ENCODE measurements around the gene FAP. TPM values are rescaled to one million over a fixed set of nuclear protein-coding genes. Genes with fewer than 3 reads are reported as not detected.

FAP gene
- total and polyA plus RNA-seq, 2 experiments from 2014 or later: 38.1 to 67.8 TPM

- H3K27ac ChIP-seq: peak overlapping the region; percentile 87
- 46% methylated on average over 5 of the region's 5 CpGs for WGBS (ENCODE audit: low lambda C conversion rate, missing lambda C conversion rate)
- H3K4me2 ChIP-seq: peak overlapping the region; percentile 66
Measured at GRCh38 chr2:162242586-162243280, 512 bp downstream of the FAP start.

GRCh38 chr2:162241571-162241970 is 1.7 kb downstream of the FAP start:
- Histone ChIP-seq H2AFZ (no peak overlapping the region), H3K27ac (peak overlapping the region; percentile 87), H3K36me3 (replicated peaks; ENCODE audit: insufficient read depth, low read depth) (no peaks in the 10 kb centered on the region), H3K4me1 (ENCODE audit: insufficient read depth) (peaks cover 16% of the 10 kb centered on the region), H3K9me3 (ENCODE audit: low read depth) (no peaks in the 10 kb centered on the region), H3K9me2 (replicated peaks; ENCODE audit: insufficient read depth) (no peaks in the 10 kb centered on the region), H3K4me3 (peak overlapping the region; percentile 21), H3K4me2 (peak overlapping the region; percentile 66), H3K79me2 (peaks cover 2% of the 10 kb centered on the region), H3K27me3 (no peaks in the 10 kb centered on the region), H4K20me1 (ENCODE audit: insufficient read depth, poor library complexity, severe bottlenecking) (no peaks in the 10 kb centered on the region)
- DNase-seq (ENCODE audit: low spot score): no peak
- whole genome bisulfite sequencing (ENCODE audit: low lambda C conversion rate, missing lambda C conversion rate): 100% methylated on average over 1 of the region's 1 CpG
- TF ChIP-seq, protein P1, sequence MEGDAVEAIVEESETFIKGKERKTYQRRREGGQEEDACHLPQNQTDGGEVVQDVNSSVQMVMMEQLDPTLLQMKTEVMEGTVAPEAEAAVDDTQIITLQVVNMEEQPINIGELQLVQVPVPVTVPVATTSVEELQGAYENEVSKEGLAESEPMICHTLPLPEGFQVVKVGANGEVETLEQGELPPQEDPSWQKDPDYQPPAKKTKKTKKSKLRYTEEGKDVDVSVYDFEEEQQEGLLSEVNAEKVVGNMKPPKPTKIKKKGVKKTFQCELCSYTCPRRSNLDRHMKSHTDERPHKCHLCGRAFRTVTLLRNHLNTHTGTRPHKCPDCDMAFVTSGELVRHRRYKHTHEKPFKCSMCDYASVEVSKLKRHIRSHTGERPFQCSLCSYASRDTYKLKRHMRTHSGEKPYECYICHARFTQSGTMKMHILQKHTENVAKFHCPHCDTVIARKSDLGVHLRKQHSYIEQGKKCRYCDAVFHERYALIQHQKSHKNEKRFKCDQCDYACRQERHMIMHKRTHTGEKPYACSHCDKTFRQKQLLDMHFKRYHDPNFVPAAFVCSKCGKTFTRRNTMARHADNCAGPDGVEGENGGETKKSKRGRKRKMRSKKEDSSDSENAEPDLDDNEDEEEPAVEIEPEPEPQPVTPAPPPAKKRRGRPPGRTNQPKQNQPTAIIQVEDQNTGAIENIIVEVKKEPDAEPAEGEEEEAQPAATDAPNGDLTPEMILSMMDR (IDR thresholded peaks at IDR 0.05; ENCODE audit: poor library complexity): no peak
- TF ChIP-seq EZH2 (IDR thresholded peaks at IDR 0.05; ENCODE audit: borderline replicate concordance) (no peak), EZH2phosphoT487 (IDR thresholded peaks at IDR 0.05; ENCODE audit: low read depth, severe bottlenecking, unreplicated experiment) (no peak)

More at GRCh38 chr2:162242586-162243280, 512 bp downstream of the FAP start:
- Histone ChIP-seq H2AFZ (no peak overlapping the region), H3K4me1 (ENCODE audit: insufficient read depth) (peaks cover 16% of the 10 kb centered on the region), H3K79me2 (peaks cover 2% of the 10 kb centered on the region), H3K9me2 (replicated peaks; ENCODE audit: insufficient read depth) (no peaks in the 10 kb centered on the region), H3K4me3 (peak overlapping the region; percentile 21), H3K36me3 (replicated peaks; ENCODE audit: insufficient read depth, low read depth) (no peaks in the 10 kb centered on the region), H3K9me3 (ENCODE audit: low read depth) (no peaks in the 10 kb centered on the region), H4K20me1 (ENCODE audit: insufficient read depth, poor library complexity, severe bottlenecking) (no peaks in the 10 kb centered on the region), H3K27me3 (no peaks in the 10 kb centered on the region)
- peak; percentile 8 for DNase-seq (ENCODE audit: low spot score)
- TF ChIP-seq EZH2 (IDR thresholded peaks at IDR 0.05; ENCODE audit: borderline replicate concordance) (no peak), EZH2phosphoT487 (IDR thresholded peaks at IDR 0.05; ENCODE audit: low read depth, severe bottlenecking, unreplicated experiment) (no peak)
- TF ChIP-seq, protein P1 (IDR thresholded peaks at IDR 0.05; ENCODE audit: poor library complexity): no peak

GRCh38 chr2:162234620-162235462 is 8.4 kb downstream of the FAP start:
- H4K20me1 ChIP-seq (ENCODE audit: insufficient read depth, poor library complexity, severe bottlenecking): no peaks in the 10 kb centered on the region
- H3K27me3 ChIP-seq: no peaks in the 10 kb centered on the region
- DNase-seq (ENCODE audit: low spot score): no peak
- H3K4me3 ChIP-seq: no peak overlapping the region
- no peak overlapping the region for H3K27ac ChIP-seq
- TF ChIP-seq EZH2 (IDR thresholded peaks at IDR 0.05; ENCODE audit: borderline replicate concordance) (no peak), EZH2phosphoT487 (IDR thresholded peaks at IDR 0.05; ENCODE audit: low read depth, severe bottlenecking, unreplicated experiment) (no peak)
- TF ChIP-seq, protein P1 (IDR thresholded peaks at IDR 0.05; ENCODE audit: poor library complexity): no peak
- WGBS (ENCODE audit: low lambda C conversion rate, missing lambda C conversion rate): 97% methylated on average over 23 of the region's 38 CpGs
- no peaks in the 10 kb centered on the region for H3K36me3 ChIP-seq (replicated peaks; ENCODE audit: insufficient read depth, low read depth)
- no peak overlapping the region for H3K4me2 ChIP-seq
- H3K9me2 ChIP-seq (replicated peaks; ENCODE audit: insufficient read depth): no peaks in the 10 kb centered on the region
- H3K9me3 ChIP-seq (ENCODE audit: low read depth): no peaks in the 10 kb centered on the region
- H2AFZ ChIP-seq: no peak overlapping the region
- no peaks in the 10 kb centered on the region for H3K4me1 ChIP-seq (ENCODE audit: insufficient read depth)
- H3K79me2 ChIP-seq: no peaks in the 10 kb centered on the region

Data from hepatocyte (in vitro differentiated cells).